Bladder microvascular endothelial cell (primary cell): ENCODE measurements around the gene C6orf62. TPM values are rescaled to one million over a fixed set of nuclear protein-coding genes. Genes with fewer than 3 reads are reported as not detected.

Source experiments
- total RNA-seq: library from RNA; depleted of rRNA; stranded (reverse); fragments of >200 nt; gene quantifications from 2 replicates; pipeline ENCODE4 v1.2.3, GENCODE V29; 2014

The C6orf62 gene
- 68.8 and 130 TPM in 2 replicates for total RNA-seq

GRCh38 chr6:24719125-24719971, at the start of gene C6orf62:
TSS of gene C6orf62 (minus strand) at chr6:24719154. CDS start at chr6:24718668, 486 bp downstream.

DNA sequence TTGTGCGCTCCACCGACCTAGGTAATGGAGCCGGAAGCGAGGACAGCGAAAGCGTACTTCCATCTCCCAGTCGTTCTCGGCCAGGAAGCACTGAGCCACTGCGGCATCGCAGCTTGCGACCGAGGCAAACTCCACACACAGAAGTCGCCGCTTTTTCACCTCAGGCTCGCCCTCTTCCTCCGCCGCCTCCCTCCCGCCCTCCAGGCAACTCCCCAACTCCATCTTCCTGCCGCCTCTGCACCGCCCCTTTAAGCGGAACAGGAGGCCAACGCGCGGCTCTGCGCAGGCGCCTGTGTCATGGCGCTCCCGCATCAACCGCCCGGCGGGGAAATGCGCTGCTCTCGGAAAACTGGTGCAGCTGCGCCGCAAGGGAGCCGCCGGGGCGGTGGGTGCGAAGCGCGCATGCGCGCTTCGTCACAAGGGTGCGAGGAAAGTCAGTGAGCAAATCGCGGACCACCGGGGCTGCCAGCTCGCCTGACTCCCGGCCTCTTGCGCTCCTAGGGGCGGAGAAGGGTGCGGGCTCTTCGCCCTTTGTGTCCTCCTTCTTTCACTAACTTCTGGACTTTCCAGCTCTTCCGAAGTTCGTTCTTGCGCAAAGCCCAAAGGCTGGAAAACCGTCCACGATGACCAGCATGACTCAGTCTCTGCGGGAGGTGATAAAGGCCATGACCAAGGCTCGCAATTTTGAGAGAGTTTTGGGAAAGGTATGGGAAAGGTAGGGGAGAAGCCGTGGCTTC, 52.1 kb downstream of the C6orf62 start, which contains the start of the genes ACOT13 and TDP2:
Gene ACOT13 (plus strand): TSS at position 437 of the 737 bp plus-strand sequence. CDS start 187 bp downstream, at position 624.
Gene TDP2 (minus strand): TSS at position 259 of the 737 bp plus-strand sequence. CDS start 37 bp downstream, at position 222.

Other genes with a start within 250 kb of the C6orf62 start
- 0.06 TPM in 1 of 2 replicates, not detected in the other for gene GPLD1, start 229.6 kb downstream of the C6orf62 start, total RNA-seq
- gene ALDH5A1, start 224.2 kb downstream of the C6orf62 start, total RNA-seq: 0.49 and 0.94 TPM in 2 replicates
- gene KIAA0319, start 73.0 kb downstream of the C6orf62 start, total RNA-seq: under 0.01 TPM in 1 of 2 replicates, not detected in the other
- 18.1 and 27.6 TPM in 2 replicates for gene TDP2, start 52.3 kb downstream of the C6orf62 start, total RNA-seq
- gene ACOT13, start 52.1 kb downstream of the C6orf62 start, total RNA-seq: 3.9 and 8.9 TPM in 2 replicates
- gene GMNN, start 55.8 kb upstream of the C6orf62 start, total RNA-seq: 24.9 and 30.1 TPM in 2 replicates
- not detected in 2 replicates for gene ARMH2, start 79.8 kb upstream of the C6orf62 start, total RNA-seq
- gene RIPOR2, start 216.8 kb upstream of the C6orf62 start, total RNA-seq: 1.1 TPM in 1 of 2 replicates, not detected in the other